GM23248 (cell line): ENCODE results near the gene PKD2. TPM values are rescaled to one million over a fixed set of nuclear protein-coding genes. Genes with fewer than 3 reads are reported as not detected.
"Not testable (repeated sequence)": the region's sequence is repeated elsewhere in the genome, so short reads cannot be mapped to it uniquely, and the experiment has no call there.

Experiments
- DNase-seq: peaks from one replicate; pipeline ENCODE4 v3.0.0-alpha.2; 2015
- H2AFZ ChIP-seq: fragments of 200-600 bp; sonication (generic); 2 replicates; pipeline ENCODE4 v1.6.1; 2016; ENCODE audit warnings: antibody characterized with exemption
- H3F3A ChIP-seq: fragments of 200-600 bp; sonication (generic); 2 replicates; pipeline ENCODE4 v1.6.1; 2016; ENCODE audit warnings: mild to moderate bottlenecking, antibody characterized with exemption, mixed run types; ENCODE audit not compliant: insufficient read depth
- H3K27ac ChIP-seq: fragments of 200-600 bp; sonication (generic); 2 replicates; pipeline ENCODE4 v1.5.1; 2016; ENCODE audit warnings: mild to moderate bottlenecking
- H3K27me3 ChIP-seq: fragments of 200-600 bp; sonication (generic); replicated peaks from 2 replicates; pipeline ENCODE4 v1.6.1; 2016; ENCODE audit warnings: mild to moderate bottlenecking; ENCODE audit not compliant: insufficient read depth
- H3K36me3 ChIP-seq: fragments of 200-600 bp; sonication (generic); 2 replicates; pipeline ENCODE4 v1.6.1; 2016; ENCODE audit warnings: low read depth, mild to moderate bottlenecking
- H3K4me1 ChIP-seq: fragments of 200-600 bp; sonication (generic); 2 replicates; pipeline ENCODE4 v1.6.1; 2016; ENCODE audit warnings: mild to moderate bottlenecking; ENCODE audit not compliant: insufficient read depth
- H3K4me2 ChIP-seq: fragments of 200-600 bp; sonication (generic); one replicate; pipeline ENCODE4 v1.6.1; 2016; ENCODE audit warnings: mild to moderate bottlenecking; ENCODE audit not compliant: unreplicated experiment
- H3K4me3 ChIP-seq: fragments of 200-600 bp; sonication (generic); 2 replicates; pipeline ENCODE4 v1.5.1; 2016; ENCODE audit warnings: mild to moderate bottlenecking
- H3K79me2 ChIP-seq: fragments of 200-600 bp; sonication (generic); 2 replicates; pipeline ENCODE4 v1.6.1; 2016; ENCODE audit warnings: mild to moderate bottlenecking; ENCODE audit not compliant: insufficient read depth
- H3K9ac ChIP-seq: fragments of 200-600 bp; sonication (generic); 2 replicates; pipeline ENCODE4 v1.6.1; 2016; ENCODE audit warnings: mild to moderate bottlenecking
- H3K9me2 ChIP-seq: fragments of 200-600 bp; sonication (generic); 2 replicates; pipeline ENCODE4 v1.6.1; 2016; ENCODE audit warnings: mixed run types, mild to moderate bottlenecking, moderate library complexity; ENCODE audit not compliant: insufficient read depth
- H3K9me3 ChIP-seq: fragments of 200-600 bp; sonication (generic); one replicate; pipeline ENCODE4 v1.6.1; 2017; ENCODE audit warnings: low read depth
- H4K20me1 ChIP-seq: fragments of 200-600 bp; sonication (generic); 2 replicates; pipeline ENCODE4 v1.6.0; 2016; ENCODE audit not compliant: insufficient read depth
- EZH2 ChIP-seq: fragments of 200-600 bp; sonication (generic); IDR thresholded peaks from 2 replicates; pipeline ENCODE4 v1.6.1; 2018; ENCODE audit warnings: antibody characterized with exemption, mild to moderate bottlenecking; ENCODE audit not compliant: insufficient read depth, poor library complexity, severe bottlenecking
- EZH2phosphoT487 ChIP-seq: fragments of 200-600 bp; sonication (generic); IDR thresholded peaks from 2 replicates; pipeline ENCODE4 v1.6.1; 2018; ENCODE audit warnings: antibody characterized with exemption, moderate library complexity, mild to moderate bottlenecking, low read depth; ENCODE audit not compliant: insufficient read depth
- WGBS, 2 experiments: methylation state at CpG; one replicate each; pipeline ENCODE4 v1.1.6; 2015 to 2017; ENCODE audit warnings: low lambda C conversion rate in 2 of 2, low coverage in 1 of 2; ENCODE audit errors: missing lambda C conversion rate in 2 of 2; 5-methylcytosine and 5-hydroxymethylcytosine counted together
- in situ Hi-C: fragments of 300-500 bp; cut with MboI; formaldehyde crosslinking; loops from 2 replicates; pipeline ENCODE4 v1.15.0; 2020
- polyA plus RNA-seq: library from polyadenylated mRNA; unstranded; fragments of >200 nt; fragmentation: Nextera tagmentation; extraction: Ambion mirVana; gene quantifications from 2 replicates; pipeline ENCODE4 v1.2.1, GENCODE V29; 2016
- total RNA-seq: library from RNA; depleted of rRNA; stranded (reverse); fragments of >200 nt; shearing (Covaris generic); gene quantifications from 2 replicates; pipeline ENCODE4 v1.2.3, GENCODE V29; 2014

PKD2 gene
- total and polyA plus RNA-seq, 2 experiments from 2014 or later, result 35.0 to 125 TPM

- peaks cover 31% of the 10 kb centered on the region for H3K4me1 ChIP-seq
- H3K27me3 ChIP-seq, result no peaks in the 10 kb centered on the region
- H2AFZ ChIP-seq, result no peak overlapping the region
- H3K36me3 ChIP-seq, result peaks cover 24% of the 10 kb centered on the region
- in situ Hi-C loops, result no loop called here
- no peaks in the 10 kb centered on the region for H4K20me1 ChIP-seq
- peaks cover 84% of the 10 kb centered on the region for H3K79me2 ChIP-seq
- DNase-seq, result peak; percentile 23
- no peak overlapping the region for H3K4me3 ChIP-seq
- no peaks in the 10 kb centered on the region for H3K9me2 ChIP-seq
- H3K27ac ChIP-seq, result no peak overlapping the region
- no peak overlapping the region for H3K9ac ChIP-seq
- no peak for TF ChIP-seq EZH2phosphoT487
- TF ChIP-seq EZH2, result no peak
- H3F3A ChIP-seq, result peaks cover 40% of the 10 kb centered on the region
- H3K4me2 ChIP-seq, result no peak overlapping the region
- no peaks in the 10 kb centered on the region for H3K9me3 ChIP-seq
Measured at GRCh38 chr4:88021824-88022223, 14.4 kb downstream of the PKD2 start.

DNA sequence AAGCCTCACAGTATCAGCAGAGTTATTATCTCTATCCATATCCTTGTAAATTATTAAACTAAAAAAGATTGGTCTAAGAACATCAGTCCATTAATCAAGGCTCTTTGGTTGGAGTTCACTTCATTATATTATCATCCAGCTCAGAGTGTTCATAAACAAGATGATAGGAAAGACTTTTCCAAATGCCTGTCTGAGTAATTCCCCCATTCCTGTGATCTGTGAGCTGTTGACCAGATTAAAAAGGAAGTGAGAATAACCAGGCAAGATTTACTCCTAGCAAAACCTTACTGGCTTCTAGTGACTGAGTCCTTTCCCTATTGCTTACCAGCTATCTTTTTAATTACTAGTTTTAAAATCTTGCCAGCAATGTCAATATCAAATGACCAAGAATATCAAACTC lies 14.9 kb downstream of the PKD2 start:
- no peaks in the 10 kb centered on the region for H3K9me3 ChIP-seq
- no peak overlapping the region for H3K27ac ChIP-seq
- H3K9me2 ChIP-seq, result no peaks in the 10 kb centered on the region
- H3F3A ChIP-seq, result peaks cover 41% of the 10 kb centered on the region
- H3K36me3 ChIP-seq, result peaks cover 24% of the 10 kb centered on the region
- H3K4me1 ChIP-seq, result peaks cover 29% of the 10 kb centered on the region
- H3K27me3 ChIP-seq, result no peaks in the 10 kb centered on the region
- no peak overlapping the region for H3K9ac ChIP-seq
- TF ChIP-seq EZH2 (no peak), EZH2phosphoT487 (no peak)
- no peak for DNase-seq
- no peaks in the 10 kb centered on the region for H4K20me1 ChIP-seq
- no peak overlapping the region for H3K4me2 ChIP-seq
- H3K79me2 ChIP-seq, result peaks cover 84% of the 10 kb centered on the region
- H3K4me3 ChIP-seq, result no peak overlapping the region
- in situ Hi-C loops, result no loop called here
- no peak overlapping the region for H2AFZ ChIP-seq

DNA sequence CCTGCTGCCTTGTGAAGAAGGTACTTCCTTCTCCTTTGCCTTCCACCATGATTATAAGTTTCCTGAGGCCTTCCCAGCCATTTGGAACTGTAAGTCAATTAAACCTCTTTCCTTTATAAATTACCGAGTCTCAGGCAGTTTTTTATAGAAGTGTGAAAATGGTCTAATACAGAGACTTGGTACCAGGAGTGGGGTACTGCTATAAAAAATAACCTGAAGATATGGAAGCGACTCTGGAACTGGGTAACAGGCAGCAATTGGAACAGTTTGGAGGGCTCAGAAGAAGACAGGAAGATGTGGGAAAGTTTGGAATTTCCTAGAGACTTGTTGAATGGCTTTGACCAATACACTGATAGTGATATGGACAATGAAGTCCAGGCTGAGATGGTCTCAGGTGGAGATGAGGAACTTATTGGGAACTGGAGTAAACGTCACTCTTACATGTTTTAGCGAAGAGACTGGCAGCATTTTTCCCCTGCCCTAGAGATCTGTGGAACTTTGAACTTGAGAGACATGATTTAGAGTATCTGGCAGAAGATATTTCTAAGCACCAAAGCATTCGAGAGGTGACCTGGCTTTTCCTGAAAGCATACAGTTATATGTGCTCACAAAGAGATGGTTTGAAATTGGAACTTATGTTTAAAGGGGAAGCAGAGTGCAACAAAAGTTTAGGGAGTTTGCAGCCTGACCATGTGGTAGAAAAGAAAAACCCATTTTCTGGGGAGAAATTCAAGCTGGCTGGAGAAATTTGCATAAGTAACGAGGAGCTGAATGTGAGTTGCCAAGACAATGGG lies 18.6 kb downstream of the PKD2 start:
- Histone ChIP-seq H3F3A (peaks cover 34% of the 10 kb centered on the region), H3K36me3 (peaks cover 18% of the 10 kb centered on the region), H3K4me1 (peaks cover 29% of the 10 kb centered on the region), H3K79me2 (peaks cover 84% of the 10 kb centered on the region)
- not testable (repeated sequence) for H3K27me3 ChIP-seq, H4K20me1 ChIP-seq, H3K4me3 ChIP-seq, H3K9me3 ChIP-seq, H2AFZ ChIP-seq, H3K9me2 ChIP-seq, DNase-seq, H3K4me2 ChIP-seq, H3K27ac ChIP-seq, H3K9ac ChIP-seq
- 93% methylated on average over 6 of the region's 6 CpGs for WGBS, 2 experiments
- in situ Hi-C loops, result loop anchor here (25.0 kb wide), 1 partner anchor 486 kb away; the partner anchor contains the start of gene PYURF

GRCh38 chr4:88027611-88028608 lies 20.5 kb downstream of the PKD2 start:
- peaks cover 84% of the 10 kb centered on the region for H3K79me2 ChIP-seq
- H3K27me3 ChIP-seq, result no peaks in the 10 kb centered on the region
- in situ Hi-C loops, result loop anchor here (25.0 kb wide), 1 partner anchor 484 kb away; the partner anchor contains the start of gene PYURF
- peaks cover 32% of the 10 kb centered on the region for H3F3A ChIP-seq
- peak overlapping the region; percentile 56 for H3K4me2 ChIP-seq
- peak; percentile 90 for DNase-seq
- H3K9ac ChIP-seq, result peak overlapping the region; percentile 40
- no peak for TF ChIP-seq EZH2phosphoT487
- no peaks in the 10 kb centered on the region for H3K9me3 ChIP-seq
- H3K36me3 ChIP-seq, result peaks cover 17% of the 10 kb centered on the region
- peak overlapping the region; percentile 81 for H3K27ac ChIP-seq
- 25 to 32% methylated on average over 4 of the region's 4 CpGs for WGBS, 2 experiments
- H3K4me1 ChIP-seq, result peaks cover 29% of the 10 kb centered on the region
- H3K9me2 ChIP-seq, result no peaks in the 10 kb centered on the region
- no peaks in the 10 kb centered on the region for H4K20me1 ChIP-seq
- no peak overlapping the region for H2AFZ ChIP-seq
- H3K4me3 ChIP-seq, result peak overlapping the region; percentile 35
